Upper lobe of left lung (tissue), 4 donors: ENCODE data around the gene MVB12B.

Source experiments
- EP300 ChIP-seq, 4 donors: sonication (generic); formaldehyde crosslinking; IDR thresholded peaks; one replicate each; pipeline ENCODE4 v1.5.1; 2017; ENCODE audit warnings: antibody characterized with exemption in 4 of 4, control low read depth in 2 of 4
- POLR2A ChIP-seq, 4 donors: fragments of 450-650 bp; IDR thresholded peaks; one replicate each; pipeline ENCODE4 v1.5.1; 2016 to 2017; ENCODE audit warnings: antibody characterized with exemption in 4 of 4, mild to moderate bottlenecking in 2 of 4
- TF ChIP-seq, protein P1 (sequence below), 6 experiments: fragments of 450-650 bp in 4 of 6; fragments of 200-600 bp in 2 of 6; sonication (generic) in 2 of 6; IDR thresholded peaks; one replicate each; pipeline ENCODE4 v1.5.1; 2016 to 2019; ENCODE audit warnings: antibody characterized with exemption in 6 of 6

- no peak for TF ChIP-seq EP300 (IDR thresholded peaks at IDR 0.05)
- TF ChIP-seq, protein P1, sequence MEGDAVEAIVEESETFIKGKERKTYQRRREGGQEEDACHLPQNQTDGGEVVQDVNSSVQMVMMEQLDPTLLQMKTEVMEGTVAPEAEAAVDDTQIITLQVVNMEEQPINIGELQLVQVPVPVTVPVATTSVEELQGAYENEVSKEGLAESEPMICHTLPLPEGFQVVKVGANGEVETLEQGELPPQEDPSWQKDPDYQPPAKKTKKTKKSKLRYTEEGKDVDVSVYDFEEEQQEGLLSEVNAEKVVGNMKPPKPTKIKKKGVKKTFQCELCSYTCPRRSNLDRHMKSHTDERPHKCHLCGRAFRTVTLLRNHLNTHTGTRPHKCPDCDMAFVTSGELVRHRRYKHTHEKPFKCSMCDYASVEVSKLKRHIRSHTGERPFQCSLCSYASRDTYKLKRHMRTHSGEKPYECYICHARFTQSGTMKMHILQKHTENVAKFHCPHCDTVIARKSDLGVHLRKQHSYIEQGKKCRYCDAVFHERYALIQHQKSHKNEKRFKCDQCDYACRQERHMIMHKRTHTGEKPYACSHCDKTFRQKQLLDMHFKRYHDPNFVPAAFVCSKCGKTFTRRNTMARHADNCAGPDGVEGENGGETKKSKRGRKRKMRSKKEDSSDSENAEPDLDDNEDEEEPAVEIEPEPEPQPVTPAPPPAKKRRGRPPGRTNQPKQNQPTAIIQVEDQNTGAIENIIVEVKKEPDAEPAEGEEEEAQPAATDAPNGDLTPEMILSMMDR (IDR thresholded peaks at IDR 0.05): no peak
- TF ChIP-seq POLR2A (IDR thresholded peaks at IDR 0.05): peak in 1 of 4 donors; percentile 47
These were observed 8.3 kb downstream of the MVB12B start for GRCh38 chr9:126334721-126335621.
